GM13976 (cell line): ENCODE data around the gene KPTN.

Source experiments
- DNase-seq: peaks from one replicate; pipeline ENCODE4 v3.0.0; 2012; ENCODE audit warnings: low spot score
- in situ Hi-C: fragments of 300-500 bp; cut with MboI; formaldehyde crosslinking; loops from one replicate; pipeline ENCODE4 v1.12.0; 2022; ENCODE audit warnings: low sequenced_read_pairs, mixed read lengths, inconsistent platforms; ENCODE audit not compliant: unreplicated experiment
- TF ChIP-seq, protein P1 (sequence below): IDR thresholded peaks from 2 replicates; pipeline ENCODE4 v1.5.1; 2012; ENCODE audit warnings: borderline replicate concordance, mild to moderate bottlenecking; ENCODE audit not compliant: insufficient read depth; ENCODE audit errors: extremely low read depth, missing control alignments, control extremely low read depth

Gene KPTN

GRCh38 chr19:47470447-47471195, 13.4 kb downstream of the KPTN start:
- in situ Hi-C loops = no loop called here
- no peak for DNase-seq
- TF ChIP-seq, protein P1, sequence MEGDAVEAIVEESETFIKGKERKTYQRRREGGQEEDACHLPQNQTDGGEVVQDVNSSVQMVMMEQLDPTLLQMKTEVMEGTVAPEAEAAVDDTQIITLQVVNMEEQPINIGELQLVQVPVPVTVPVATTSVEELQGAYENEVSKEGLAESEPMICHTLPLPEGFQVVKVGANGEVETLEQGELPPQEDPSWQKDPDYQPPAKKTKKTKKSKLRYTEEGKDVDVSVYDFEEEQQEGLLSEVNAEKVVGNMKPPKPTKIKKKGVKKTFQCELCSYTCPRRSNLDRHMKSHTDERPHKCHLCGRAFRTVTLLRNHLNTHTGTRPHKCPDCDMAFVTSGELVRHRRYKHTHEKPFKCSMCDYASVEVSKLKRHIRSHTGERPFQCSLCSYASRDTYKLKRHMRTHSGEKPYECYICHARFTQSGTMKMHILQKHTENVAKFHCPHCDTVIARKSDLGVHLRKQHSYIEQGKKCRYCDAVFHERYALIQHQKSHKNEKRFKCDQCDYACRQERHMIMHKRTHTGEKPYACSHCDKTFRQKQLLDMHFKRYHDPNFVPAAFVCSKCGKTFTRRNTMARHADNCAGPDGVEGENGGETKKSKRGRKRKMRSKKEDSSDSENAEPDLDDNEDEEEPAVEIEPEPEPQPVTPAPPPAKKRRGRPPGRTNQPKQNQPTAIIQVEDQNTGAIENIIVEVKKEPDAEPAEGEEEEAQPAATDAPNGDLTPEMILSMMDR = no peak

GRCh38 chr19:47469719-47470118, 14.3 kb downstream of the KPTN start:
- TF ChIP-seq, protein P1 = no peak
- in situ Hi-C loops = no loop called here
- DNase-seq = no peak

GRCh38 chr19:47469363-47469700, 14.7 kb downstream of the KPTN start:
- TF ChIP-seq, protein P1 = no peak
- in situ Hi-C loops = no loop called here
- DNase-seq = no peak

- DNase-seq = no peak
- in situ Hi-C loops = no loop called here
- TF ChIP-seq, protein P1 = no peak
Measured at GRCh38 chr19:47467914-47468313, 16.1 kb downstream of the KPTN start.

DNA sequence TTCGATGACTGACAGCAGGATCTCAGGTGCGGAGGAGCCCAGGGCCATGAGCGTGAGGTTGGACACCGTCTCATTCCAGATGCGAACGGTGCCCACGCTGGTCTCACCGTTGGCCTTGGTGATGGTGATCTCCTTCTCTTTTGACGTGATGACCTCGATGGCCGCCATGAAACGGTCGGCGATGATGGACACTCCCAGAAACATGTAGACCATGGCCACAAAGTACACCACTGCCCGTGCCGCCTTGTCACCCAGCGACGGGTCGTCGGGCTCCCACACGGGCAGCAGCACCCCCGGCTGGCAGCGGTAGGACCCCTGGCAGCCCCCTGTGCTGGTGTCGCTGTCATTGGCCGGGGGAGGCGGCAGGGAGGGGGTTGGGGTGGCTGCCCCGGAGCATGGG, 18.1 kb downstream of the KPTN start:
- DNase-seq = no peak
- TF ChIP-seq, protein P1 = no peak
- in situ Hi-C loops = no loop called here

DNA sequence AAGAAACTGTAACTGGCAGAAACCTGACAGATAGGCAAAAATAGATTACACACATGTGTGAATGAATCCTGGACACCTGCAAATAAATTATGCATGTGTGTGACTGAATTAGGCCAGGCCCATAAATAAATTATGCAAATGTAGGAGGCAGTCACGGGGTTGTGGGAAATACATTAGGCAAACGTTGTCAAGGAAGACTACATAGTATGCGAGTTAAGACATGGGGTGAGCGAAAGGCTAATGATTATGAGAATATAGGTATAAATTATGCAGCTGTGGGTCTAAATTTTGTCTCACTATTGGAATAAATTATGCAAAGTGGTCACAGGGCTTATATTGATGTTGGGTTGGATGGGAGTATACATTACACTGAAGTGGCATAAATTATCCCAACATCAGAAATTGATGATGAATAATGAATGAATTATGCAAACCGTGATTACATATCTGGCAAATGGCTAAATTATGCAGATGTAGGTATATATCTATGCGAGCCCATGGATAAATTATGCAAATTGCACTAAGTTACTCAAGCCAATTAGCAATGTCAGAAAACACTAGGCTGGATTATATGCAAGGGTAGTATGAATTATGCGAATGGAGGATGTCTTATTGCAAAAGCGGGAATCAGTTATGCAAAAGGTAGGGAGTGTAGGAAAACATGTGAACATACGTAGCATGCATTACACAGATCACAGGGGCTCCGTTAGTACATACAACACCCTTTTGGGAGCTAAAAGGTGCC, 19.2 kb downstream of the KPTN start:
- DNase-seq = no peak
- TF ChIP-seq, protein P1 = no peak
- in situ Hi-C loops = no loop called here
